GM21360 (cell line): ENCODE data around the gene LMX1A.

ENCODE experiments used
- ATAC-seq: cut with Tn5 transposase; IDR thresholded peaks from one replicate; pipeline ENCODE4 v1.9.1; 2021; ENCODE audit warnings: mild to moderate bottlenecking, moderate library complexity; ENCODE audit not compliant: unreplicated experiment

Gene LMX1A

GRCh38 chr1:165367375-165367993 is 11.0 kb upstream of the LMX1A start:
- ATAC-seq = peak; percentile 65

DNA sequence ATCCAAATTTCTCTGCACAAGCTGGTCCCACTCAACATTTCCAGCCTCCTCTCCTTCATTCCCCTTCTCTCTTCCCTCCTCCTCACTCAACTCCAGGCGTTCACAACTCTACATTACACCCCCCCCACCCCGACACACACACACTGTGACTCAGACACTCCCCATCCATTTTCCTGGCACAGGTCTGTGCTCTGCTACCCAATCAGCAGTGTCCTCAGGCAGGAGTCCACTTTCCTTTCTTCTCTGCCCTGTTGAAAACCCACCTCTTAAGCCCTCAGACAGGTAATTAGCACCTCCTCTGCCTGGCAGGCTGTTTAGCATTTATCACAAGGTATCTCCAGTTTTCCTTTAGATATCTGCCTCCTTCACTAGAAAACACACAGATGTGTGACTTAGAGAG is 8.8 kb upstream of the LMX1A start:
- ATAC-seq = no peak

DNA sequence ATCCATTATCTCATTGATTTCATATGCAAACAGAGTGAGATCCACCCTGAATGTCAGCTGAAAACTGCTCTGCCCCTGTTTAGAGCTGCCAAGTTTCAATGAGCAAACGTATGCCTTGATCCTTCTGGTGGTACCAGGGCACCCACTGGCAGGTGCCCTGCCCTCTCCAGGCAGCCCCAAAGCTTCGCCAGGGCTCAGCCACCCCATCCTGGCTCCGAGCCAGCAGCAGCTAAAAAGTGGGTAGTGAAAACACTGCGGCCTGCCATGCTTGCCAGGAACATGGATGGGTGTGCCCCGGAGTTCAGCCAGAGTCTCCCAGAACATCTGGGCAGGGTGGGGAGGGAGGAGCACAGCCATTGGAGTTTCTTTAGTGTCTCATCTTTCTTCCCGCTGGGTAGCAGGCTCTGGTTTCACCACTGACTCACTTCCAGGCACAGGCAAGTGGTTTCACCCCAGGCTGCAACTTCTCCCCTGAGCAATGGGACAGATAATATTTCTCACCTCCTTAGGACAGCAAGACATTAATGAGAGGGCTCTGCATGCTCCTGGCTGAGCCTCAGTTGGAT is 8.1 kb upstream of the LMX1A start:
- ATAC-seq = no peak

- ATAC-seq = no peak
Measured at GRCh38 chr1:165356876-165357275, 361 bp upstream of the LMX1A start.

DNA sequence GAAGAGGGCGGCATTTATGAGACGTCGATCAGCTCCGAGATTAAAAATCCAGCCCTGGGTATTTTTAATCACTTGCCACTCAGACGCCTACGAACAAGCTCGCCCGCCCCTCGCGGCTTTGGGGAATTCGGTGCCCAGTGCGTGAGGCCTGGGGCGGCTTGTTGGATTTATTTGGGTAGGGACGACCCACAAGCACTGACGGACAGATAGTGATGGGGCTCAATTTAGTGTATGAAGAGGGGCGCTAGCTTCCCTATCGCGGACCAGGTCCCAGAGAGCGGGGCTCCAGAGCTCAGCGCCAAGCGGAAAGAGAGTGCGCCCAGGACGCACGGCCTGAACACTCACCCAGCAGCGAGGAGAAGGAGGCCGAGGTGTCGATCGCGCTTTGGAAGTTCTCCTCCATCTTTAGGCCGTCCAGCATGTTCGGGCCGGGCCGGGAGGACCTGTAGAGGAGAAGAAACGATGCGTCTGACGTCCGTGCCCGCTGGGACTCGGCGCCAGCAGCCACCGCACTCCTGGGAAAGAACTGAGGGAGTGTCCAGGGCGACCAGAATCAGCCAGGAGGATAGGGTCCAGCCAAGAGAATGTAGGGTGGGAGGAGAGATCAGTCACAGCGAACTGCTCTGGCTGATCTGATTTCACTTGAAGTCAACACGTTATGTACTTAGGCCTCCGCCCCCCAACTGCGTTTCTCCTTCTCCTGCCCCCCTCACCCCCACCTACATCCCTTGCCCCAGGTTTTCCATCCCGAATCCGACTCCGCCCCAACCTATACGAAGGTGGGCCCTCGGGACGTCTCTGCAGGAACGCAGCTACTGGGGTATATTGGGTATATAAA is 1.2 kb downstream of the LMX1A start:
- no peak for ATAC-seq

GRCh38 chr1:165354739-165355138 is 1.8 kb downstream of the LMX1A start:
- ATAC-seq = no peak

DNA sequence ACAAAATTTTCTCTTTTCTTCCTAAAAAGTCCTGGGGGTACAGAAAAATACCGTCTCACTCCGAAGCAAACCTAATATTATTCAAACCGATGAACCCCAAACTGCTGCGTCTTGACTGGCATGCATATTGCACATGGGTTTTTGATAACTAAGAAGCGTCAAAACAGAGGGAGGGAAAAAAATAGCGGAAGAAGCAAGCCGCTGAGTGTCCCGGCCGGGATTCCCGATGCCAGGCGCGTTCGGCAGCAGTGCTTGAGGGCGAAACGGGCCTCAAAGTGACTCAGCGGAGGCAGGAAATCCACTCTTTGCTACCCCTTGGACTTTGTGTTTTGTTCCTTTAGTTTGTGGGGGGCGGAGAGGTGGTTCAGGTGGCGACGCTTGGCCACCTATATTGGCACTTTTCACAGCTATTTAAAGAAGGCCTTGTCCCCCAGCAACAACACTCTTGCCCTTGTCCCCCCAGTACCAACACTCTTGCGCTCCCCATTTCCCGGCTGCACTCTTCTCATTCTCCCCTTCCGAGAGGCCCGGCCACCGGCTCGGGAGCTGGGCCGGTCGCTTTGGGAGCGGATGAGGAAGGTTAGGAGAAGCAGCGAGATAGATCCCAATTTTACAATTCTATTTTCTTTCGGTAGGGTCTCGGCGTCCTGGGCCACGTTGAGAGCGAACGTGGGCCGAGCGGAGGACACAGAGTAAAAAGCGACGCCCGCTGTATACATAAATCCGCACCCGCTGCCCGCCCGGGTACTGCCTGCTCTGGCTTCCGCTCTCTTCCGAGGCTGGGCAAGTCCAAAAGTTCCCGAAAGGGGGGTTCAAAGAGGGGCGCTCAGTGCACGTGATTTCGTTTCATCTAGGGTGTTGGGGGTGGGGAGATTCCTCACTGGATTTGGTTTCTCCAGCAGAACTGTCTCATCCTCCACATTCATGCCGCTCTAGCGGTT is 2.5 kb downstream of the LMX1A start:
- no peak for ATAC-seq

DNA sequence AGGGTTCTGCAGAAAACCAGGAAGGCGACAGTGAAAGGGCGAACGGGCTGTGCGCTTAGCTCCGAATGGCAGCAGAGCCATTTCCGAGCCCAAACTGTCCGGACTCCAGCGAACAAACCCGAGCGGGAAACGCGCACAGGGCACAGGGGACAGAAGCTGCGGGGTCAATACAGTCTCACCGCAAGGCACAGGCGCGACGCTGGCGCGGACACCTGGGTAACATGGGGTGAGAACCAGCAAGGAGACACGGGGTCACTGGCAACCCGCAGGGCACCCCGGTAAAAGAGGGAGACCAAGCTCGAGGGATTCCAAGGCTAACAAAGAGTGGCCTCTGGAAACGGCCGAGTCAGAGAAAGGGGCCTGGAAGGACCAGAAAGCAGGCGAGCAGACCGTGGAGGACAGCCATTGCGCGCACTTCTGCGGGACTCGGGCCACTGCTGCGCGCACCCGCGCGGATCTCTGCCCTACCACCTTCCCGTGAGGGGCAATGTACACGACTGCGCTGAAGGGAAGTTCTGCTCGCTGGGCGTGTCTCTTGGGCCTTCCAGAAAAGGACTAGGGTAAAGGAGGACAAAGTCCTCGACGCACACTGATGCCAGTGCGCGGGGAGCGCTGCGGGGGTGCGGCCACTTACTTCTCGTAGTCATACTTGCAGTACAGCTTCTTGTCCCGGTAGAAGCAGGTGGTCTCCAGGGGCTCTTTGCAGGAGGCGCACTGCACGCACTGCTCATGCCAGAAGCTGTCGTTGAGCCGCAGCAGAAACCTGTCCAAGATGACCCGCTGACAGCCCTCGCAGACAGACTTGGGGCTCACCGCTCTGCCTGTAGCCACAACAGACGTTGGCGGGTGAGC is 3.8 kb downstream of the LMX1A start:
- no peak for ATAC-seq

- no peak for ATAC-seq
Measured at GRCh38 chr1:165351863-165352441, 4.6 kb downstream of the LMX1A start.

GRCh38 chr1:165350840-165351239 is 5.7 kb downstream of the LMX1A start:
- ATAC-seq = no peak

- no peak for ATAC-seq
Measured at GRCh38 chr1:165345502-165345901, 11.0 kb downstream of the LMX1A start.

DNA sequence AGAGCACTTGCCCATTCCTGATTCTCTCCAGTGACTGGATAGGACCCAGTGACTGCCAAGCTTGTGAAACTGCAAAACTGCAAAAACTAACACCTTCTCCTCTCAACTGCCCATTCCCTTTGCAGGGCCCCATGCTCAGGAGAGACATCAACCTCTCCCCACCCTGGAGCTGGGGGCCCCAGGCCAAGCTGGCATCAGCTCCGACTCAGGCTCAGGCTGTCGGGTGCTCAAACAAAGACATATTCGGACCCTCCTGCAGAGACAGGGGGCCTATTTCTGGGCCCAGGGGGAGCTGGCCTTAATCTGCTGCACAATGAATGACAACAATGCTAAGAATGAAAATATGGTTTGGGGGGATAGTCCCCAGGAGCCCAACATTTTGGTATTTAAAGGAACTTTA is 11.8 kb downstream of the LMX1A start:
- no peak for ATAC-seq

GRCh38 chr1:165344198-165344597 is 12.3 kb downstream of the LMX1A start:
- ATAC-seq = no peak

DNA sequence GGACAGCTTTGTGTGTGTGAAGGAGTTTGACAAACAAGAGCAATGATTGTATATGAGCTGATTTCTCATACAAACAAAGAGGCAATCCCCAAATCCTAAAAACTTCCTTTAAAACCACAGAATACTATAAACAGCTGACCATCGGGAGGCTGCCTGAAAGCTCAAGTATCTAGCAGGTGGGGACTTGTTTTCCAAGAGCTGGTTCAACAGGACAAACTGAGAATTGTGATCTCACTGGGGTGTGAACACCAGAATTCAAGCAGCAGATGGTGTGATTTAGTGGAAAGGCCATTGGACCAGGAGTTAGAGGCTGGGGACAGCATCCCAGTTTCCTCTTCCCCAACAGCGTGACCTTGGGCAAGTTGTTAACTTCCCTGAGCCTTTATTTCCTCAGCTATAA is 13.9 kb downstream of the LMX1A start:
- no peak for ATAC-seq

DNA sequence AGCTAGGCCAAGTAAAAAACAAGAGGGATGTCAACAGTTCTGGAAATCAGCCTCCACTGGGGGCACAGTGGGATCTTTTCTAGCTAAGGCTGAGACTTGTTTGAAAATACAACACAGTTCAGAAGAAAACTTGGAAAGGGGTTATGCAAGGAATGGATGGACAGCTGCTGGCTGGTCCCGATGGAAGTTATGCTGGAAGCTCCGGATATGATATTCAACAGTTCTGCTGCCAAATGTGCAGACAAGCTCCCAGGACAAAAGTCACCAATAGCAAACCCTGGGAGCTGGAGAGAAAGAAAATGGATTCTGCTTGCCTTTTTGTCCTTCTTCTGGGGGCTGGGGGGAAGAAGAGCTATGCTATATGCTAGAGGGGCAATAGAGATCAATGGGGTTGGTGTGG is 14.3 kb downstream of the LMX1A start:
- no peak for ATAC-seq

DNA sequence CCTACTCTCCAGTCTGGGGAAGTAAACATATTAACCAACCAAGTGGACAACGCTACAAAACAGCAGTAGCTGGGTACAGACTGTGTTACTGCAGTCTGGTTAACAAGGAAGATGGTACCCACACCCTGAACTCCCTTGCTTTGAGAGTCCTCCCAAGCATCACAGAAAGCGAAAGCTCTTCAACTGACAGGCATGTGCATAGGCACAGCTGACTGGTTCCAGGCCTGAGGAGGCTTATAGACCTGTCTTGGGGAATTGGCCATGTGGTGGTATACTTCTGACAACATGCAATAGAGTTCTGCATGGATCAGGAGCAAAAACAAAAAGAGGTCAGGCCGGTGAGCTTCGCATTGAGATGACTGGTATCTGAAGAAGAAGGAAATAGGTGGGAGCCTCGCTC is 17.4 kb downstream of the LMX1A start:
- ATAC-seq = no peak

DNA sequence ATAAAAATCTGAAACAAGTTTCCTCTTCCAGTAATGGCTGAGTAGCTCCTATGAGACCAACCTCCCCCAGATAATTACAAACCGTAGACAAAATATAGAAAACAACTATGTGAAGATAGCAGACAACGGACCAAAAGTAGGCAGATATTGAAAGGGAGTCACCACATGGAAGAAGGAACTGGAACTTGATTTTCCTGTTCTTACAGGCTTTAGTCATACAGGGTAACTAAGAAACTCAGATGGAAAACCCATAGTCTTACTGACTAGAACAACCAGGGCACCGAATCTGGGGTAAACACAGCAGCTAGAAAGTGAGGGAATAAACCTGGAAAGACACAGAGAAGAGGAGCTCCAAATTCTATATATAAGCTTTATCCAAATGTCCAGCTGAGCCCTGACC is 26.0 kb downstream of the LMX1A start:
- ATAC-seq = no peak

DNA sequence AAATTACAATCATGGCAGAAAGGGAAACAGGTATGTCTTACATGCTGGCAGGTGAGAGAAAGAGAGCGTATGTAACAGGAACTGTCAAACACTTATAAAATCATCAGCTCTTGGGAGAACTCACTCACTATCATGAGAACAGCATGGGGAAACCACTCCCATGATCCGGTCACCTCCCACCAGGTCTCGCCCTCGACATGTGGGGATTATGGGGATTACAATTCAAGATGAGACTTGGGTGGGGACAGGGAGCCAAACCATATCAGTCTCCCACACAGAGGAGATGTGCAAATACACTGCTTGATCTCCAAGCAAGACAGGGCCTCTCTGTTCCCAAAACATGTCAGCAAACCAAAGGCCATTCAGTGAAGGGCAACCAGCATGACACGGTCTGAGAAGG is 27.4 kb downstream of the LMX1A start:
- ATAC-seq = no peak

DNA sequence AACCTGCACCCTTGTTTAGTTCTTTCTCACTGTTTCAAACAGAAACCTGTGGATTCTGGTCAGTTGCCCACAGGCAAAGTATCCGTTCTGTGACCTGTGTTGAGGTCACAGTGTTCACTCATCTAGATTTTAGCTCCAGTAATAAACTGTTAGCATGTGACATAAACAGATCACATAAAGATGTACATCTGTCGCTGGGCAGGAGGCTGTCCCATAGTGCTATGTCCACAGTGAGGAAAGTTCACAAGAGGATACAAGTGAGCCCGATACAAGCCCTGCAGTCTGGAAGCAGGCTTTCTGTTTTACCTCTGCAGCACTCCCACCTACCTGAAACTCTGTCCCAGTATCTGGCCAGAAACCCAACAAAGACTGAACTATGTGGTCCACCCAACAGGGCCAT is 28.4 kb downstream of the LMX1A start:
- no peak for ATAC-seq

DNA sequence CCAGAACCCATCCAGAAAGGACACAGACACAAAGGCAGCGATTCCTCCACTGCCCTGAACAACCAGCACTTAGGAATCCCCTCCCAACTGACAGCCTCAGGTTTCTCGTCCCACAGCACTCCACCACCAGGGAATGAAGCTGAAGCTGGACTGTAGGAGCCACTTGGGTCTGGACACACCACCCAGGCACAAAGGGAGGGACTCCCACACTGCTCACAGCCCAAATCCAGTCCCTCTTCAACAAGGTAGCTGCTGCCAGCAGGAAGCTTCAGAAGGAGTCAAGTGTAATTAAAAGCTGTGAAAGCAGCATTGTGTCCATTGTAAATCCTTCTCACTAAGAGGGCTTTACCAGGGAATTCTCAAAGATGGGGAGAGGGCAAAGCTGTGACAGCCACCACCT is 29.0 kb downstream of the LMX1A start:
- no peak for ATAC-seq
